GM19438 (cell line): ENCODE data around the gene DNAJB8.

ENCODE experiments used
- ATAC-seq: cut with Tn5 transposase; IDR thresholded peaks from one replicate; pipeline ENCODE4 v1.9.1; 2021; ENCODE audit warnings: low read depth; ENCODE audit not compliant: unreplicated experiment

The DNAJB8 gene

GRCh38 chr3:128430301-128430700 is 36.4 kb downstream of the DNAJB8 start:
- no peak for ATAC-seq

- ATAC-seq = no peak
Observed at GRCh38 chr3:128429751-128430150, 36.9 kb downstream of the DNAJB8 start.

- ATAC-seq = no peak
Observed at GRCh38 chr3:128429275-128429674, 37.4 kb downstream of the DNAJB8 start.

GRCh38 chr3:128427872-128428822 is 38.5 kb downstream of the DNAJB8 start:
- no peak for ATAC-seq

GRCh38 chr3:128427175-128427857 is 39.4 kb downstream of the DNAJB8 start:
- no peak for ATAC-seq

- ATAC-seq = peak; percentile 86
Observed at GRCh38 chr3:128426128-128426921, 40.4 kb downstream of the DNAJB8 start.

- no peak for ATAC-seq
Observed at GRCh38 chr3:128425846-128426127, 40.9 kb downstream of the DNAJB8 start.

GRCh38 chr3:128425142-128425845 is 41.4 kb downstream of the DNAJB8 start:
- no peak for ATAC-seq

GRCh38 chr3:128424508-128425069 is 42.1 kb downstream of the DNAJB8 start:
- ATAC-seq = no peak

GRCh38 chr3:128423525-128424147 is 43.1 kb downstream of the DNAJB8 start:
- no peak for ATAC-seq

GRCh38 chr3:128422762-128423524 is 43.7 kb downstream of the DNAJB8 start:
- no peak for ATAC-seq

GRCh38 chr3:128421966-128422365 is 44.7 kb downstream of the DNAJB8 start:
- no peak for ATAC-seq

GRCh38 chr3:128421439-128421836 is 45.3 kb downstream of the DNAJB8 start:
- no peak for ATAC-seq

GRCh38 chr3:128420720-128421438 is 45.8 kb downstream of the DNAJB8 start:
- no peak for ATAC-seq

GRCh38 chr3:128420289-128420688 is 46.4 kb downstream of the DNAJB8 start:
- ATAC-seq = no peak

GRCh38 chr3:128419311-128419710 is 47.4 kb downstream of the DNAJB8 start:
- ATAC-seq = no peak

- ATAC-seq = no peak
Observed at GRCh38 chr3:128418900-128419299, 47.8 kb downstream of the DNAJB8 start.

GRCh38 chr3:128416578-128417211 is 50.0 kb downstream of the DNAJB8 start:
- no peak for ATAC-seq
